GM10266 (cell line): ENCODE results near the gene KCNH1.

ENCODE experiments used
- DNase-seq: peaks from one replicate; pipeline ENCODE4 v3.0.0; 2012; ENCODE audit errors: extremely low spot score
- CTCF ChIP-seq: IDR thresholded peaks from 2 replicates; pipeline ENCODE4 v1.5.1; 2012; ENCODE audit warnings: mild to moderate bottlenecking, low read depth; ENCODE audit not compliant: control insufficient read depth, insufficient read depth; ENCODE audit errors: missing control alignments

KCNH1 gene

DNA sequence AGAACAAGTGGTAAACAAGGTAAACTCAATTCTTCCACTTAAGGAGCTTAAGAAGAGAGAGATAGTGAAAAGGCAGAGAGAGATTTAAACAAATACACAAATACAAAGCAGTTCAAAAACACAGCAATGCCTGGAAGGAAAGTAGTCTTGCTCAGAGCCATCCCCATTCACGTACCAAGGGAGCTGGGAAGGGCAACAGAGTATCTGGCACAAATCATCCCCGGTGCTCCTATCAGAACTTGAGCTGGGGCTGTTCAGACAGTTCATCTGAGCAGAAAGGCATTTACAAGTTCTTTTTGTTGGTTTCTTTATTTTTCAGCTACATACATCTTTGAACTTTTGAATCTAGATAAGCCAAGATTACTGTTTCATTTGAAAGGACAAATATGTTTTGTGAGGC is 233.9 kb downstream of the KCNH1 start:
- TF ChIP-seq CTCF = no peak
- no peak for DNase-seq

- no peak for DNase-seq
- TF ChIP-seq CTCF = no peak
Observed at GRCh38 chr1:210899676-210900075, 234.3 kb downstream of the KCNH1 start.

- no peak for DNase-seq
Observed at GRCh38 chr1:210898473-210898872, 235.5 kb downstream of the KCNH1 start.

DNA sequence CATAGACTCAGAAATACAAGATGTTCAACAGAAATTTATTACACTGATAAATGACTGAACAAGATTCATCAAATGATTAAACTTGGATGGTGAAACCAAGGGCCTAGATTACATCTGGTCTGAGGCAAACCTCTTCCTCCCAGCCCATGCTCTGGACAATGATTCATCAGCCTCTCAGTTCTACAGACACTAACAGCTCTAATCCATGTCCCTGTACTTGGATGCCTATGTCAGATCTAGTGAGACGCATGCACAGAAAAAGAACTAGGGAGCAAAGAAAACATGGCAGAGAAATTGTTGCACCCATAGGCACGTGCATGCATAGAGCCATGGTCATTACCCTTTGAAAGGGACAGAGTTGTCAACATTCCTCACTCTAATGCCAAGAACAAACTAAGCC is 250.1 kb downstream of the KCNH1 start:
- TF ChIP-seq CTCF = no peak
- DNase-seq = no peak

More at GRCh38 chr1:210898473-210898872, 235.5 kb downstream of the KCNH1 start:
- no peak for TF ChIP-seq CTCF

GRCh38 chr1:210882414-210883221 is 251.3 kb downstream of the KCNH1 start:
- no peak for TF ChIP-seq CTCF
- DNase-seq = no peak

DNA sequence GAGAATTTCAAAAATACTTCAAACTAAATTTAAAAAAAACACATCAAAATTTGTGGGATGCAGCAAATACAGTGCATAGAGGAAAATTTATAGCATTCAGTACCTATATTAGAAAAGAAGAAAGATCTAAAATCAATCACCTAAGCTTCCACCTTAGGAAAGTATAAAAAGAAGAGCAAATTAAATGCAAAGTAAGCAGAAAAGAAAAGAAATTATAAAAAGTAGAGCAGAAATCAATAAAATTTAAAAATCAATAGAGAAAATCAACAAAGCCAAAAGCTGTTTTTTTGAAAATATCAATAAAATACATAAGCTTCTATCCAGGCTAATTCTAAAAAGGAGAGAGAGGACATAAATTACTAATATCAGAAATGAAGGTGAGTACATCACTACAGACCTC is 255.4 kb downstream of the KCNH1 start:
- DNase-seq = no peak
- no peak for TF ChIP-seq CTCF

GRCh38 chr1:210876275-210876674 is 257.7 kb downstream of the KCNH1 start:
- no peak for DNase-seq
- TF ChIP-seq CTCF = no peak
